ENCODE measurements around the gene GUCY1A1. TPM values are rescaled to one million over a fixed set of nuclear protein-coding genes. Genes with fewer than 3 reads are reported as not detected.

Gene GUCY1A1
- total and polyA plus RNA-seq, 4 donors, result 20.2 to 81.9 (median 68.2) TPM

GRCh38 chr4:155777971-155778735 lies 111.5 kb downstream of the GUCY1A1 start:
- no peak for DNase-seq
- Histone ChIP-seq H3K36me3 (ENCODE audit: control insufficient read depth in 1 of 2, insufficient read depth in 2 of 2, low read length in 1 of 2) (no peaks in the 10 kb centered on the region), H3K27ac (ENCODE audit: low read depth in 1 of 2, low read length in 2 of 2) (peak overlapping the region in 1 of 2 donors; percentile 43), H3K4me3 (ENCODE audit: low read length in 2 of 2) (no peak overlapping the region), H3K9me3 (ENCODE audit: control insufficient read depth, low read length) (no peaks in the 10 kb centered on the region), H3K27me3 (ENCODE audit: control insufficient read depth in 1 of 2, insufficient read depth in 2 of 2, low read length in 1 of 2) (no peaks in the 10 kb centered on the region), H3K4me1 (ENCODE audit: control insufficient read depth in 1 of 2, insufficient read depth in 2 of 2, low read length in 2 of 2) (peaks cover 1 to 4% of the 10 kb centered on the region in 2 donors)
- peak; percentile 77 for ATAC-seq (ENCODE audit: low FRiP score)
- WGBS, 2 donors, result 33% methylated on average over 3 of the region's 3 CpGs
- intact Hi-C loops (cut with DNase I), result loop anchor here in 1 of 2 donors (1.0 to 10.0 kb wide), 2 partner anchors 263 to 336 kb away; no protein-coding TSS in a partner anchor

GRCh38 chr4:155780775-155781174 lies 114.1 kb downstream of the GUCY1A1 start:
- Histone ChIP-seq H3K9me3 (ENCODE audit: control insufficient read depth, low read length) (no peaks in the 10 kb centered on the region), H3K27me3 (ENCODE audit: control insufficient read depth in 1 of 2, insufficient read depth in 2 of 2, low read length in 1 of 2) (no peaks in the 10 kb centered on the region), H3K36me3 (ENCODE audit: control insufficient read depth in 1 of 2, insufficient read depth in 2 of 2, low read length in 1 of 2) (no peaks in the 10 kb centered on the region), H3K27ac (ENCODE audit: low read depth in 1 of 2, low read length in 2 of 2) (no peak overlapping the region), H3K4me3 (ENCODE audit: low read length in 2 of 2) (no peak overlapping the region), H3K4me1 (ENCODE audit: control insufficient read depth in 1 of 2, insufficient read depth in 2 of 2, low read length in 2 of 2) (peaks cover 1 to 4% of the 10 kb centered on the region in 2 donors)
- ATAC-seq (ENCODE audit: low FRiP score), result no peak
- intact Hi-C loops (cut with DNase I), result loop anchor here (5.0 to 10.0 kb wide), 2 partner anchors 86 to 113 kb away; partner anchors contain the start of gene GUCY1A1 (in 1 of the 2)
- 9% methylated on average over 1 of the region's 1 CpG for WGBS, 2 donors
- DNase-seq, result no peak

DNA sequence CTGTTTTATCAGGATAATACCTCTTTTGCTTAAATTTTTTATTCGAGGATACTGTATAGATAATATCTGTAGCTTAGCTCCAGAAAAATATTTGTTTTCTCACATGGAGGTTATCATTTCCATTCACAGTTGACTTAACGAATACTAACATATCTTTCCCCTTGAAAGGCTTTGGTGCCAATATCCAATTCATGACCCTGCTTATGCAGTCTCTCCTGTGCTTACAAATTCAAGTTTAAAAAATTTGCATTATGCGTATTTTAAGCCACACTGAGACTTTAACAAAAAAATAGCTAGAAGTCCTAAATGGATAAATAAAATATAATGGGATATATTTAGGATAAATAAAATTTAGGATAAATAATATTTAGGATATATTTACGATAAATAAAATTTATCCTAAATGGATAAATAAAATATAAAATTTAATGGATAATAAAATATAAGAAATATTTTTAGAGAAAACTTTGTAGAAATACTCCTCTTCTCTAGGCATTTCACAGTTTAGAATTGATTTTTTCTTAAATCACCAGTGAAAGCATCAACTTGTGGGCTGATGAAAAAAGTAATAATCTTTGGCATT lies 114.7 kb downstream of the GUCY1A1 start:
- H3K36me3 ChIP-seq (ENCODE audit: control insufficient read depth in 1 of 2, insufficient read depth in 2 of 2, low read length in 1 of 2), result no peaks in the 10 kb centered on the region
- no peaks in the 10 kb centered on the region for H3K27me3 ChIP-seq (ENCODE audit: control insufficient read depth in 1 of 2, insufficient read depth in 2 of 2, low read length in 1 of 2)
- H3K4me1 ChIP-seq (ENCODE audit: control insufficient read depth in 1 of 2, insufficient read depth in 2 of 2, low read length in 2 of 2), result peaks cover 1 to 4% of the 10 kb centered on the region in 2 donors
- ATAC-seq (ENCODE audit: low FRiP score), result no peak
- no peak for DNase-seq
- intact Hi-C loops (cut with DNase I), result loop anchor here (5.0 to 10.0 kb wide), 2 partner anchors 87 to 114 kb away; partner anchors contain the start of gene GUCY1A1 (in 1 of the 2)
- H3K27ac ChIP-seq (ENCODE audit: low read depth in 1 of 2, low read length in 2 of 2), result no peak overlapping the region
- 94% methylated on average over 4 of the region's 4 CpGs for WGBS, 2 donors
- H3K9me3 ChIP-seq (ENCODE audit: control insufficient read depth, low read length), result no peaks in the 10 kb centered on the region
- no peak overlapping the region for H3K4me3 ChIP-seq (ENCODE audit: low read length in 2 of 2)

Other genes with a start within 250 kb of the GUCY1A1 start
- 10 to 100 TPM; 24.9 to 26.4 TPM for gene GUCY1B1, start 92.2 kb downstream of the GUCY1A1 start, total RNA-seq
- 10 to 100 TPM; 10.0 to 44.0 TPM for gene GUCY1B1, start 92.2 kb downstream of the GUCY1A1 start, polyA plus RNA-seq
- gene ASIC5, start 199.4 kb downstream of the GUCY1A1 start, total RNA-seq, result not detected
- gene ASIC5, start 199.4 kb downstream of the GUCY1A1 start, polyA plus RNA-seq, result not detected
- under 1 TPM in 1 of 2 donors, not detected in 1; 0.42 TPM for gene TDO2, start 236.8 kb downstream of the GUCY1A1 start, total RNA-seq
- 1 to 10 TPM in 1 of 2 donors, under 1 TPM in 1; 0.41 to 5.9 TPM for gene TDO2, start 236.8 kb downstream of the GUCY1A1 start, polyA plus RNA-seq

Data from aorta (tissue), 5 donors.